H9 (cell line): ENCODE measurements around the gene KCNH1. TPM values are rescaled to one million over a fixed set of nuclear protein-coding genes. Genes with fewer than 3 reads are reported as not detected.

Experiments
- DNase-seq: peaks from one replicate; pipeline ENCODE4 v3.0.0-alpha.2; 2017
- H2AFZ ChIP-seq: one replicate; pipeline ENCODE4 v1.6.1; 2013; ENCODE audit warnings: mild to moderate bottlenecking, low read length, control low read depth, moderate library complexity
- H2AK5ac ChIP-seq: 2 replicates; pipeline ENCODE4 v1.6.1; 2013; ENCODE audit warnings: low read length, control low read depth, mixed read lengths; ENCODE audit not compliant: insufficient read length
- H2BK120ac ChIP-seq: one replicate; pipeline ENCODE4 v1.6.1; 2013; ENCODE audit warnings: low read depth, mild to moderate bottlenecking, low read length, control low read depth, inconsistent platforms; ENCODE audit not compliant: poor library complexity, severe bottlenecking
- H2BK12ac ChIP-seq: 2 replicates; pipeline ENCODE4 v1.6.1; 2013; ENCODE audit warnings: low read length, control low read depth, mixed read lengths, low read depth; ENCODE audit not compliant: insufficient read length
- H2BK15ac ChIP-seq: 2 replicates; pipeline ENCODE4 v1.6.1; 2013; ENCODE audit warnings: low read depth, low read length, control low read depth
- H2BK20ac ChIP-seq: one replicate; pipeline ENCODE4 v1.6.1; 2013; ENCODE audit warnings: low read depth, mild to moderate bottlenecking, low read length, control low read depth, inconsistent platforms; ENCODE audit not compliant: poor library complexity, severe bottlenecking
- H2BK5ac ChIP-seq: 2 replicates; pipeline ENCODE4 v1.6.1; 2013; ENCODE audit warnings: low read length, control low read depth, mixed read lengths; ENCODE audit not compliant: insufficient read length
- H3K14ac ChIP-seq: 2 replicates; pipeline ENCODE4 v1.6.1; 2013; ENCODE audit warnings: low read length, control low read depth; ENCODE audit not compliant: insufficient read depth
- H3K18ac ChIP-seq: 2 replicates; pipeline ENCODE4 v1.6.1; 2013; ENCODE audit warnings: low read depth, mild to moderate bottlenecking, mixed read lengths, low read length, control low read depth; ENCODE audit not compliant: insufficient read length
- H3K23ac ChIP-seq: 2 replicates; pipeline ENCODE4 v1.6.1; 2013; ENCODE audit warnings: low read length, control low read depth, mixed read lengths, low read depth; ENCODE audit not compliant: insufficient read length
- H3K23me2 ChIP-seq: 2 replicates; pipeline ENCODE4 v1.6.1; 2013; ENCODE audit warnings: low read depth, mild to moderate bottlenecking, mixed read lengths, low read length, control low read depth; ENCODE audit not compliant: insufficient read length, poor library complexity, severe bottlenecking
- H3K27ac ChIP-seq: 2 replicates; pipeline ENCODE4 v1.5.1; 2013; ENCODE audit warnings: low read length, control low read depth, mixed read lengths, low read depth; ENCODE audit not compliant: insufficient read length
- H3K27me3 ChIP-seq: 2 replicates; pipeline ENCODE4 v1.6.1; 2013; ENCODE audit warnings: low read length, control low read depth, inconsistent platforms; ENCODE audit not compliant: insufficient read depth
- H3K4ac ChIP-seq: 2 replicates; pipeline ENCODE4 v1.6.1; 2013; ENCODE audit warnings: low read depth, mild to moderate bottlenecking, control low read depth, inconsistent platforms, low read length, moderate library complexity
- H3K4me1 ChIP-seq: 2 replicates; pipeline ENCODE4 v1.6.1; 2013; ENCODE audit warnings: low read length, control low read depth, inconsistent platforms; ENCODE audit not compliant: insufficient read depth
- H3K4me2 ChIP-seq: 2 replicates; pipeline ENCODE4 v1.6.1; 2013; ENCODE audit warnings: low read length, control low read depth, mixed read lengths; ENCODE audit not compliant: insufficient read length, insufficient read depth
- H3K56ac ChIP-seq: 2 replicates; pipeline ENCODE4 v1.6.1; 2013; ENCODE audit warnings: low read depth, mild to moderate bottlenecking, mixed read lengths, low read length, control low read depth; ENCODE audit not compliant: insufficient read length
- H3K79me1 ChIP-seq: 2 replicates; pipeline ENCODE4 v1.6.1; 2013; ENCODE audit warnings: low read depth, mild to moderate bottlenecking, moderate library complexity, low read length, control low read depth, inconsistent platforms; ENCODE audit not compliant: insufficient read depth, poor library complexity, severe bottlenecking
- H3K79me2 ChIP-seq: 2 replicates; pipeline ENCODE4 v1.6.1; 2013; ENCODE audit warnings: low read length, control low read depth, inconsistent platforms; ENCODE audit not compliant: insufficient read depth
- H3K9ac ChIP-seq: 2 replicates; pipeline ENCODE4 v1.6.1; 2013; ENCODE audit warnings: low read length, control low read depth, mixed read lengths; ENCODE audit not compliant: insufficient read length; ENCODE audit errors: extremely low read depth
- H3K9me3 ChIP-seq: one replicate; pipeline ENCODE4 v1.6.1; 2013; ENCODE audit warnings: low read depth, low read length, inconsistent platforms; ENCODE audit not compliant: control insufficient read depth
- H3T11ph ChIP-seq: one replicate; pipeline ENCODE4 v1.6.1; 2013; ENCODE audit warnings: mild to moderate bottlenecking, low read length, control low read depth, inconsistent platforms
- H4K20me1 ChIP-seq: one replicate; pipeline ENCODE4 v1.6.1; 2013; ENCODE audit not compliant: control insufficient read depth, insufficient read length, insufficient read depth
- H4K5ac ChIP-seq: 2 replicates; pipeline ENCODE4 v1.6.1; 2013; ENCODE audit warnings: low read depth, mild to moderate bottlenecking, mixed read lengths, low read length, control low read depth; ENCODE audit not compliant: insufficient read length
- H4K8ac ChIP-seq: replicated peaks from 2 replicates; pipeline ENCODE4 v1.6.1; 2013; ENCODE audit warnings: low read length, control low read depth, mixed read lengths, low read depth; ENCODE audit not compliant: insufficient read length
- H4K91ac ChIP-seq: 2 replicates; pipeline ENCODE4 v1.6.1; 2013; ENCODE audit warnings: low read depth, mild to moderate bottlenecking, moderate library complexity, mixed read lengths, low read length, control low read depth; ENCODE audit not compliant: insufficient read length
- H3K27ac Mint-ChIP-seq, 3 experiments: 2 replicates in 2 of 3; 3 replicates in 1 of 3; pipeline ENCODE4 v1.8.0; 2020 to 2021; ENCODE audit warnings: mixed read lengths in 3 of 3, mild to moderate bottlenecking in 1 of 3, moderate library complexity in 1 of 3
- H3K27me3 Mint-ChIP-seq: 2 replicates; pipeline ENCODE4 v1.8.0; 2021; ENCODE audit warnings: low read depth, mild to moderate bottlenecking, moderate library complexity, mixed read lengths
- H3K36me3 Mint-ChIP-seq, 3 experiments: 2 replicates in 2 of 3; 3 replicates in 1 of 3; pipeline ENCODE4 v1.8.0; 2020 to 2021; ENCODE audit warnings: low read depth in 3 of 3, mixed read lengths in 3 of 3; ENCODE audit not compliant: insufficient read depth in 1 of 3
- H3K4me1 Mint-ChIP-seq, 2 experiments: 2 replicates each; pipeline ENCODE4 v1.8.0; 2020; ENCODE audit warnings: mixed read lengths in 2 of 2
- H3K4me3 Mint-ChIP-seq, 2 experiments: 2 replicates in 1 of 2; 3 replicates in 1 of 2; pipeline ENCODE4 v1.8.0; 2020 to 2021; ENCODE audit warnings: mild to moderate bottlenecking in 2 of 2, mixed read lengths in 2 of 2, moderate library complexity in 1 of 2
- H3K9me3 Mint-ChIP-seq, 2 experiments: 2 replicates in 1 of 2; 3 replicates in 1 of 2; pipeline ENCODE4 v1.8.0; 2020; ENCODE audit warnings: mild to moderate bottlenecking in 2 of 2, mixed read lengths in 2 of 2, moderate library complexity in 1 of 2
- CTCF ChIP-seq: fragments of 200-600 bp; sonication (generic); conservative IDR thresholded peaks from 3 replicates; pipeline ENCODE4 v1.8.0; 2021; ENCODE audit warnings: antibody characterized with exemption, mild to moderate bottlenecking
- WGBS: extraction: QIAGEN DNeasy Blood & Tissue Kit; methylation state at CpG from one replicate; pipeline ENCODE4 v1.1.7; 2013; ENCODE audit warnings: missing lambda C conversion rate, low lambda C conversion rate, mixed read lengths; ENCODE audit not compliant: insufficient read length; ENCODE audit errors: extremely low coverage; 5-methylcytosine and 5-hydroxymethylcytosine counted together
- total RNA-seq: library from RNA; stranded (reverse); gene quantifications from 2 replicates; pipeline ENCODE4 v1.2.1, GENCODE V29; 2021

KCNH1 gene
- total RNA-seq, 1 experiment from 2014 or later: 0.11 TPM

DNA sequence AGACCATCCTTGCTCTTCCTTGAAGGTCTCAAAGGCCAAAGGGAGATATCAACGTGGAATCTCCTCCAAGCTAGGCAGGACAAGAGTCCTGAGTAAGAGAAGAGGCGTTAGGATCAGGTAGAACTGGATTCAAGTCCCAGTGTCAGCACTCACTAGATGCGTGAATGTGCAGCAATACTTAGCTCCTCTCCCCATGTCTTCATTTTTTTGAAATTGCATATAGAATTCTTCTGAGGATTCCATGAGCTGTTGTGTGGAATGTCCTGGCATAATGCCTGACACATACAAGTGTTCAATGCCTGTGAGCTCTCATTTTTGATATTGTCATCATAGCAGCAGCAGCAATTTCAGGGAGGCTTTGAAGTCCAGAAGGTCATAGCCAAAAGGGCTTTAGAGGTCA is 333.2 kb downstream of the KCNH1 start:
- H3K23me2 ChIP-seq: no peaks in the 10 kb centered on the region
- no peak for TF ChIP-seq CTCF

More for the DNA sequence above, 333.2 kb downstream of the KCNH1 start:
- H3K18ac ChIP-seq: no peak overlapping the region
- no CpG with 5 or more reads among the region's 3 CpGs for WGBS
- H3K27me3 ChIP-seq: no peaks in the 10 kb centered on the region
- no peak overlapping the region for H3K27ac ChIP-seq
- no peak overlapping the region for H3T11ph ChIP-seq
- no peaks in the 10 kb centered on the region for H3K4me1 ChIP-seq
- no peak overlapping the region for H2BK120ac ChIP-seq
- no peak overlapping the region for H3K4ac ChIP-seq
- no peak overlapping the region for H3K4me3 Mint-ChIP-seq
- no peaks in the 10 kb centered on the region for H3K4me1 Mint-ChIP-seq
- no peaks in the 10 kb centered on the region for H3K79me2 ChIP-seq
- H3K36me3 Mint-ChIP-seq: no peaks in the 10 kb centered on the region
- H4K91ac ChIP-seq: no peak overlapping the region
- H3K23ac ChIP-seq: no peak overlapping the region
- no peak overlapping the region for H3K4me2 ChIP-seq
- H3K79me1 ChIP-seq: no peaks in the 10 kb centered on the region
- no peak overlapping the region for H2BK20ac ChIP-seq
- H4K5ac ChIP-seq: no peak overlapping the region
- no peaks in the 10 kb centered on the region for H3K9me3 Mint-ChIP-seq
- no peak overlapping the region for H3K56ac ChIP-seq
- no peak overlapping the region for H2AK5ac ChIP-seq
- H3K9me3 ChIP-seq: no peaks in the 10 kb centered on the region
- H3K14ac ChIP-seq: no peak overlapping the region
- H2BK12ac ChIP-seq: no peak overlapping the region
- no peak overlapping the region for H2BK5ac ChIP-seq
- H4K8ac ChIP-seq: no peak overlapping the region
- no peaks in the 10 kb centered on the region for H4K20me1 ChIP-seq
- DNase-seq: no peak
- no peak overlapping the region for H3K9ac ChIP-seq
- H2BK15ac ChIP-seq: no peak overlapping the region
- H2AFZ ChIP-seq: no peak overlapping the region
- no peak overlapping the region for H3K27ac Mint-ChIP-seq
- no peaks in the 10 kb centered on the region; the same call in 1 of the 2 replicates for H3K27me3 Mint-ChIP-seq
